DMS53 treated with DMSO at 0.1 percent for 48 hours (cell line): ENCODE measurements around the gene SSBP3.
A peak's percentile ranks its signal among the peaks of the same experiment; 100 is the strongest.

Experiments
- DNase-seq: peaks from one replicate; lab custom pipeline; 2025; ENCODE audit not compliant: unreplicated experiment; lab: John Stamatoyannopoulos, UW

Gene SSBP3

GRCh38 chr1:54410359-54410758 lies 4.2 kb upstream of the SSBP3 start:
- DNase-seq = no peak

DNA sequence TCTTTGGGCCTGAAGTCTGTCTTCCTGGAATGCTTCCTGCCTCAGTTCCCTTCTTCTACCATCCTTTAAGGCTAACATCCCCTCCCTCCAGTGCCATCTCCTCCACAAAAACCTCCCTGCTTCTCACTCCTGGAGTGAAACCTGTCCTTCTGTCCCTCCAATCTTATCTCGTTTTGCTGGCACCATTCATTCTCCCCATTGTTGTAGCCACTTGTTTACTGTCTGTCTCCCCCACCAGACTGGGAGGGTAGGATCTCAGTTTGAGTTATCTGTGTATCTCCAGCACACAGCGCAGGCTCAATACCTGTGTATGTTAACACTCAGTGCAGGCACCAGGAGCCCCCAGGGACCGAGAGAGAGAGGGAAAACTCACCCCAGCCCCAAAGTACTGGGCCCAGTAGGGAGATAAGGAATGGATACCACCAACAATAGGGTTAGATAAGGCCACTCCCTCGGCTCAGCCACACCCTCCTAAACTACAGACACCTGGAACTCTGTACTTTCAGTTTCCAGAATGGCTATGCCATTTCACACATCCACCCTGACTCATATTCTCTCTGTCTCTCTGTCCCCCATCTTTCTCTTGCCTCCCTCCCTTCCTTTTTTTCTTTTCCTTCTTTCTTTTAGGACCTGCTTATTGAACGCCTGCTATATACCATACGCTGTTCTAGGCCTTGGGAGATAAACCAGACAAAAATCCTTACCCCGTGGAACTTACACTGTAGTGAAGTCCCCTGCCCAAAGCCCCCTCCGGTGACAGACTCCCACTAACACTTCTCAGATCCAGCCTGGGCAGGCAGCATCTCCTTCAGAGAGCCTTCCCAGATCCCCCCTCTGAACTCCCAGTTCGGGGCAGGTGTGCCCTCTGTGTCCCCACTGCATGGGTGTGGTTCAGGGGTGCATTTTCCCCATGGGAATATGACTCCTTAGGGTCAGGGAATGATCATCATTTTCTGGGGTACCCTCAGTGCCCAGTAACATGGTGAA lies 3.3 kb upstream of the SSBP3 start:
- no peak for DNase-seq

DNA sequence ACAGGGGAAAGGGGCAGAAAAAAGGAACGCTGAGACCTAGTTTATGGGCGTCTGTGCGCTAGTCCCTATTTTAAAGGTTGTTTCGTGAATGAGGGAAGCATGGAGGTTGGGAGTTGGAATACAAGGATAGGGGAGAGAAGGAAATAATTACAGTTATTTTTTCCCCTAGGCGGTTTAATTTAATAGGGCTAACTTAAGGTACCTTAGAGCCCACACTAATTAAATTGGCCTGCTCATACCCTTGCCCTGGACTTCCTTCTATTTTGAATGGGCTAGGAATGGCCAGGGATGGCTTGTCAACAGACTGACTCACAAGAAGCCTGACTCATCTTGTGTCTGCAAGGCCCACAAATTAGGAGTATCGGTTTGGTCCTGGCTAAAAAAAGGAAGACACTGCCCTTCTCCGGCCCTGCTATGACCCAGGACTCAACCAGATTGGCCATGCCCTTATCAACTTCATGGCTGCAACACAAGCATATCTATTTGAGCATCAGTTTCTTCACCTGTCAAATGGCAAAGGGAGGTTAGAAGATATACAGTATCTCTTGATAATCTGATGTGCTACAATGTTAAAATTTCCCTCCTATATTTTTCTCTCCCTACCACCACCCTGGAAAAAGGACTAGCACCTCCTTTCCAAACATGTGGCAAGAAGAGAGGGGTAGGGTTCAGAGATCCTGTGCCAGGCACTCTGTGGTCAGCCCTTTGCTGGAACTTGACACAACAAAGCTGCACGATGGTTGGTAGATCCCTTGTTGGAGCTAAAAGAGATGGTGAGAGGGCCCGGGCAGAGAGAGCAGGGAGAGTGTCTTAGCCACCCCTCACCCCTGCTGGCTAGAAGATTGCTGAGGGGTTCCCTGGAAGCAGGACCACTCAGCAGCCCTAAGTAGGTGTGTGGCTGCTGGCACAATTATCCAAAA lies 2.2 kb upstream of the SSBP3 start:
- peak; percentile 59 for DNase-seq

DNA sequence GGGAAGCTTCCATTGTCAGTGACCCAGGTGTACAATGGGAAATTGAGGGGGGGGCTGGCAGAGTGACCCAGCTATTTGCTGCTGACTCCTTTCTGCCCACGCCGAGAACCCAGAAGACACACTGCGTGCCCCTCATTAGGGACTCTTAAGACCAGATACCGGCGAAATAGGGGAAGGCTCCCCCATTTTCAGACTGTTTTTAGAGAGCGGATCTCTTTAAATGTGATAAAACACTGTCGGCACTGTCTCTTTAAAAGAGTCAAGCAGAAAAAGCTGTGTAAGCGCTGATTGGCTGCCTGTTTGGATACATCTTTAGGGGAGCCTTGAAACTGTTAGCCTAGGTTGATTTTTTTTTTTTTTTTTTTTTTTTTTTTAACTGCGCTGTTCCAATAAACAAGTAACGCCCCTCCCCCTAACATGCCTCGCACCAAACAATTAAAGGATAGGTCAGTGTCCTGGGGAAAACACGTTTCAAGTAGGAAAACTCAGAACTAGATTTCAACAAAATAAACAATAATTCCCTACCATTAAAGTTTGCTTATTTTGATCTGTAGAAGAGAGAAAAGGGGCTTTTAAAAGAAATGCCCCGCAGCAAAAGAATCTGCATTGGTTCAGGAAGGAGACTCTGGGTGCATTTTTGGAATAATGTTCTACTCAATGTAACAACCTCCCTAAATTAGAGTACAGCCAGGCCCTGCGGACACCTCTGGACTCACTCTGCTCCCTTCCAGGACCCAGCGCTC lies 1.4 kb upstream of the SSBP3 start:
- DNase-seq = peak; percentile 98

- no peak for DNase-seq
These were observed 885 bp upstream of the SSBP3 start for GRCh38 chr1:54407154-54407403.

DNA sequence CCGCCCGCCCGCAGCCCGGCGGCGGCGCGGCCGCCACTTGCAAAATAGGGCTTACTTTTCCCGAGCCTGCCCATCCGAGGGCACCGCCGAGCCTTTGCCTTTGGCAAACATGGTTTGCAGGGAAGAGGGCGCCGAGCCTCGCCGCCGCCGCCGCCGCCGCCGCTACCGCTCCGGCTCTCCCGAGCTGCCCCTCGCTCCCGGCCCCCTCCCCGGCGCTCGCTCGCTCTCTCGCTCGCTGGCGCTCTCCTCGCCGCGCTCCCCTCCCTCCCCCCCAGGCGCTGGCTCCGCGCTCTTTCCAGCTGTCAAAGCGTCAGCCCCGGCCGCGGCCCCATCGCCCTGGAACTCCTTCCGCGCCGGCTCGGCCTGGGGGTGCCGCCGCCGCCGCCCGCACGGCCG lies 298 bp downstream of the SSBP3 start:
- DNase-seq = peak; percentile 24

- no peak for DNase-seq
These were observed 976 bp downstream of the SSBP3 start for GRCh38 chr1:54404939-54405897.

DNA sequence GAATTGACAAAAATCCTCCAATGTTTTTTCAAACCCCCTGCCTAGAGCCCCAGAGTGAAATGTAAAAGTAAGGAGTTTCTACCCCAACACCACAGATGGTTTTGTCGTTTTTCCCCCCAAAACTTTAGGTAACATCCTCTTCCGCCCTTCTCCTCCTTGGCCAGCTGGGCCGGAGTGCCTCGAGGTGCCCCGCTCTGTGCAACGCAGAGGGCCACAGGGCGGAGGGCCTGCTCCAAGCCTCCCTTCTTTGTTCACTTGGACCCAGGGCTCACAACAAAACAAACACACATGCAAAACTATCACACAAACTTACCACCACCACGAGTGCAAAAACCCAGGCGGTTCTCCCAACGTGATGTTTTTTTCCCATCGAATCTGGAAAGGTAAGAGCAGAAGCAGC lies 1.9 kb downstream of the SSBP3 start:
- no peak for DNase-seq

DNA sequence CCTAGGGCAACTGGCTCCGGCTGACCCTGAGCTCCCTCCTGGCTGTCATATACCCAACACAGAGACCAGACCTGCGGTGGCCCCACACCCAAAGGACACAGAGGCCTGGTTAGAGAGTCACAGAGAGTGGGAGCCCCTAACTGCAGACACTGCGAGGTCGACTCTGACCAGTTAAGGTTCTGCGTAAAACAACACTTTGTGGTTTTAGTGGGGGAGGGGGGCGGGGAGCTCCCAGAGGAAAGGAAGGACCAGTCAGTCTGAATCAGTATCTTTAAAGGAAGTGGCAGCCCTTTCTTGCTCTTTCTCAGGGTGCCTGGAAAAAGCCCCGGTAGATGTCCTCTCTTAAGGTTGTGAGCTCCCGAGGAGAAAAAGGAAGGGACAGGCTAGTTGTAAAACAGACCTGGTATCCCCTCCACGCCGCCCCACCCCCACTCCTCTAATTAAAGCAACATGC lies 2.4 kb downstream of the SSBP3 start:
- DNase-seq = no peak

- no peak for DNase-seq
These were observed 2.8 kb downstream of the SSBP3 start for GRCh38 chr1:54403405-54403804.

DNA sequence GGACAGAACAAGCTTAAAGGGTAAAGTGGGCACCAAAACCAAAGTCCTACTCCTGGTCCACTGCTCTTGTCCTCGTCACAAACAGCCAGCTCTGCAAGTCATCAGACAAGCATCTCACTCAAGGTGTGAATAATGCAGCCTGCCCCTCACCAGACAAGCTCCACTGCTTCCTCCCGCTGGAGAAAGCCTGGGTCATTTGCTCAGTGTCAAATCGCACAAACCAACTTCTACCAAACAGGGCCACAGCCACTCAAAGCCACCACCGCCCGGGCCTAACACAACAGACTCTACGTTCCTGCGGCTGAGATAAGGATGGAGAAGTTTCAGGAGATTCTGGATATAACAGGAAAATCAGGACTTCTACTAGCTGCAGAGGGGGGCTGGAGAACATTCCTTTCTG lies 3.3 kb downstream of the SSBP3 start:
- DNase-seq = no peak

- DNase-seq = no peak
These were observed 4.4 kb downstream of the SSBP3 start for GRCh38 chr1:54401799-54402198.

DNA sequence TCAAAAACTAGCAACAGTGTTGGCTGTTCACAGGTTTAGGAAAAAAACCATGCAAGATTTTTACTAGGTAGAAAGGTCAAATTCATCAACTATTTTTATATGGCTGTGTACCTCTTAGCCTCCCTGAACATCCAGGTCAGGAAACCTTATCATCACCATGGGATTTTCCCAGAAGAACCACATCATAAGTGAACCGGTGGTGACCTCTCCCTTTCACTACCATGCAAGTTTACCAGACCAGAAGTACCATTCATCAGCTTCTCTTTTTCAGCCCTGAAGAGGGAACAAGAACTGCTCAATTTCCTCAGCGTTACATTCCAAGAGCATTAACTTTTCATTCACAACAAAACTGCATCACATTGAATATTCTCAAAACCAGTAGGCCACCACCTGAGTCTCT lies 5.9 kb downstream of the SSBP3 start:
- no peak for DNase-seq

DNA sequence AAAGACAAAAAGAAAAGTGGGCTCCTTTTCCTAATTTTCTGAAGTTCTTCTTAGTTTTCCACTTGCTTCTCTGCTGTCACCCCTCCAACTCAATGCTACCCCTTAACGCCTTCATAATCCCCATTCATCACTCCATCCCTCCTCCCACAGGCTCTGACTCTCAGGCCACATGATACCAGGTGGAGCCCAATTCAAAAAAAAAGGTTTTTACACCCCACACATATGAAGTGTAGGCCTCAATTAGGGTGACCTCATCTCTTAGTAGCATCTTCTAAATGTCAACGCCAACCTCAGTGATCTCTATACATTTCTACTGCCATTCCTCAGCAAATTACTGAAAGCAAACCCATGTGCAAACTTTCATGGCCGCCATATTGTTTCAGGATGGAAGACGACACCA lies 6.4 kb downstream of the SSBP3 start:
- no peak for DNase-seq

GRCh38 chr1:54398963-54399528 lies 7.1 kb downstream of the SSBP3 start:
- no peak for DNase-seq

DNA sequence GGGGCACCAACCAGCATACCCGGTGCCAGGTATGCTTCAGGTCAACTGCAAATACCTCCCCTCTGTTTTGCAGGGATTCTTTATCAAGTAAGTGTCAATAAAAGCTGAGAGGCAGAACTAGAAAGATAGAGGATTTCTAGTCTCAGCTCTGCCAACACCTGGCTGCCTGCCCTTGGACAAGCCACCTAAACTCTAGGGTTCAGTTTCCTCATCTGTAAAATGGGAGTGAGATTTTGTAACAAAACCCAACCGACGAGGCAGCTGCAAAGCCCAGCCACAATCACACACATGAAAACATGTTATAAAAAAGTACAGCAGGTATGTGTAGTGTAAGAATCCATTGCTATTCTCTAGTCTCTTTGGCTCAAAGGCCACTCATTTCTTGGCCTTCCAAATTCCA lies 8.2 kb downstream of the SSBP3 start:
- DNase-seq = no peak

DNA sequence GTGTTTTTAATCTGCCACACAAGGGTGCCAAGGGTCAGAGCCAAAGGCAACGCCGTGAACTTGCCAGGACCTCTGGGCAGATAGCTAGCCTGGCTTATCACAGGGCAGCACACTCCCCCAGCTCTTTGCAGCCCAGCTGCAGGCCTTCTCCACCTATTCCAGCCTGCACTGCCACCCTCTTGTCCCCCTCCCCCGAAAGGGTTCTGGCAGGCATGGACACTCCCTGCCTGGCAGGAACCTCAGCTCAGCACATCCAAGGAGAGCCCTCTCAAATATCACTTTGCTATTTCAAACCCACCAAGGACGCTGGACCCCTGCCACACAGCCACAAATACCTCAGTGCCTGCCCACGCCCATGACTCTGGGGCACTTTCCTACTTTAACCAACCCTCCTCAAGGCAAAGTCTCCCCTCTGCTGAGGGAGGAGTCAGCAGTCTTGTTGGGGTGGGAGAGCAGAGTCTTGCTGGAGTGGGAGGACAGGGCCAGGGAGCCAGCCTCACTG lies 9.1 kb downstream of the SSBP3 start:
- no peak for DNase-seq

DNA sequence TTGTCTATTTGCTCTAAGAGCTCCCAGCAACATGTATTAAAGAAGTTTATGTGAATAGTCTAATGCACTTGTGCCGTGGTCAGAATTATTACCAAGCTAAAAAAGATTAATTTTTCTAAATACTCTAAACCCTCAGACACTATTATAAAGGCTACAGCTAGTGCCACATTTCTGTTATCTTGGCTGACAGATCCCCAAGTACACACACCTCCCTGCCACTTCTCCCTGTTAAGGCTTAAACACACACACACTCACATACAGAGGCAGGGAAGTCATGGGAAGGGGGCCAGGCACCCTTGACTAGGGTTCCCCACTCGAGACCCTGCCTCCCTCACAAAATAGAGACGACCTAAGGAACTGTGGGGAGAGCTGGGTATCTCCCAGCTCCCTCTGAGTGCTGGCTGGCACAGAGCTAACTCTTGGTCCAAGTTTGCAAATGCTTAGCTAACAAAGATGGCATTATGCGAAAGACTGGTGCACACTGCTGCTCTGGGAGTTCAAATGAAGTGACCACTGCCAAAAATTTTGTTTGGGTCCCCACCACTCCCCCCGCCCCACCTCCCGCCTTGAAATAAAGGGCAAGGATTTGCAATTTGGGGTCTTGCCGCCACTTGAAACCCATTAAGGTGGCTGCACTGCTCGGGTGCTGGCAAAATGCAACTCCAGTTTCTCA lies 9.8 kb downstream of the SSBP3 start:
- DNase-seq = no peak

DNA sequence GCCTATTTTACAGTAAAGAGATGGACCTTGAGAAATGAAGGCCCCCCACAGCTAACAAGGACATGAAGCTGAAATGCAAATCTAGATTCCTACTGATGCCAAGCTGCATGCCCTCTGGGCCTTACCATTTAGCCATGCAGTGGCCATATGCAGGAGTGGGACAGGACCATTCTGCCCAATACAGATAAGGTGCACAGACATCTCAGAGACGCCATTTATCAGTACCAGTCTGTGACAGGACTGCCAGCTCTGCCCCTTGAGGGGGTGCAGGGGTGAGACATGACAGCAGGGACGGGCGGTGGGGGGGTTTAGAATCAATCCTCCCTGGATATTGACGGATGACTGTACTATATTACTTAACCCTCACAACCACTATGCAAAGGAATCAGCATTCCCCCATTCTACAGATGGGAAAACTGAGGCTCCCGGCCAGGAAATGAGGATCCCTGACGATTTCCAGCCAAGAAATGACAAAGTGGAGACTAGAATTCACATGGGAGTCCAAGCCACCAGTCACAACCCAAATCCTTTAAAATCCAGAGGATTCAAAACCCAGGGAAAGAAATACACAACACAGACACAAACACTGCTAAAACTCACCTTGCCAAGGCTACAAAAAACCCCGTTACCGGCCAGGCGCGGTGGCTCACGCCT lies 10.8 kb downstream of the SSBP3 start:
- DNase-seq = no peak
